T-helper 2 cell treated with Interferon-gamma antibody and Interleukin-4, amounts not matched to agents 100 ng/mL and 5 ng/mL, for 36 hours (primary cell): ENCODE data around the gene CCDC102B. TPM values are rescaled to one million over a fixed set of nuclear protein-coding genes. Genes with fewer than 3 reads are reported as not detected.
"Not testable (repeated sequence)": the region's sequence is repeated elsewhere in the genome, so short reads cannot be mapped to it uniquely, and the experiment has no call there.

Experiments used
- intact Hi-C: fragments of 100-400 bp; cut with micrococcal nuclease; formaldehyde crosslinking; loops from one replicate; pipeline ENCODE4 v1.15.1; 2023
- total RNA-seq: library from RNA; stranded (reverse); gene quantifications from 2 replicates; pipeline ENCODE4 v1.2.3, GENCODE V29; 2022

Gene CCDC102B
- total RNA-seq, 1 donor from 2014 or later: 2.4 TPM

GRCh38 chr18:68893354-68893753, 95.5 kb downstream of the CCDC102B start:
- intact Hi-C loops: no loop called here

- intact Hi-C loops: no loop called here
Measured at GRCh38 chr18:68897286-68897685, 99.4 kb downstream of the CCDC102B start.

DNA sequence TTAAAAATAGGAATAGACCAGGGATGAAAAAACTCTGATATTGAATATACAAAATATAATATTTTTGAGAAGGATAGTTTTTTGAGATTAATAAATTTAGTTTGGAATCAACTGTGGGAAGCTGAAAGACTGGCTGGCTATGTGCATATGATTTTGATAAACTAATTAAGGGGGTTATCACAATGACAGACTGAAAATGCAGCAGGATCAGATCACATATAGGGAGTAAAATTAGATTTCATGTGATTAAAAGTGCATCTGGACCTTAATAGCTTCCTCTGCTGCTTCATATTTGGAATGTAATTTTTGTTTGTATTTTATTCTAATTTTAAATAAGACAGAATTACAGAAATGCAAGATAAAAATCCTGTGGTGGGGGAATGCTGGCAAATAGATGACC, 111.7 kb downstream of the CCDC102B start:
- intact Hi-C loops: no loop called here

DNA sequence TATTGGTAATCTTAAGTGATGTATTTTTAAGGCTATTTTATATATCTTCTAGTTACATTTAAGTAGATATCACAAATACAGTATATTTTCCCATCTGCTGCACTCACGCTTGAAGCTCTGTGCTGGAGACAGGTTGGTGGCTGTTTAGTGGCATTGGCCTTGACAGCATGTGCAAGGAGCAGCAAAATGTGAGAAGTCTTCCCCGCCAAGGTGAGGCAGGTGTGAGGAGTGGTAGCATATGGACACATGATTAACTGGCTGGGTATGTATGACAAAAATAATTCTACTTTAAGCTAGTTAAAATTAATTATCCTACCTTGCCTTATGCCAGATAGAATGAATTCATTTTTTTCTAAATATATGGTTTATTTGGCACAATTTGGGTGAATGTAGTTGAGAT, 117.2 kb downstream of the CCDC102B start:
- intact Hi-C loops: no loop called here

DNA sequence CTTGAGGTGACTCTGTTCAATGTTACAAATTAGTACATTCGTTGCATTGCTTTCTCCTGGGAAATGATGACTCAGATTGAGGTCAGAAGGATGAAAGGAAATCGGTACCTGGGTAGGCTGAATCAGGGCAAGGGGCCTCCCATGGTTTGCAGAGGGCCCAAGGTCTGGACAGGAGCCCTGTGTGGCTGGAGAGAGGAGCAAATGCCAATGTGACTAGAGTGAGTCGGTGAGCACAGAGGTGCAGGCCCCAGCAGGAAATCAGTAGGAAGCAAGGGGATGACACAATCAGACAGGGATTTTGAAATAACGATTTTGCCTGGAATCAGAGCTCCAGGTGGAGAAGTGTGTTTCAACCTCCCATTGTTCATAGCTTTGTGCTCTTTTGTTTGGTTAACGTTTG, 118.9 kb downstream of the CCDC102B start:
- intact Hi-C loops: no loop called here

DNA sequence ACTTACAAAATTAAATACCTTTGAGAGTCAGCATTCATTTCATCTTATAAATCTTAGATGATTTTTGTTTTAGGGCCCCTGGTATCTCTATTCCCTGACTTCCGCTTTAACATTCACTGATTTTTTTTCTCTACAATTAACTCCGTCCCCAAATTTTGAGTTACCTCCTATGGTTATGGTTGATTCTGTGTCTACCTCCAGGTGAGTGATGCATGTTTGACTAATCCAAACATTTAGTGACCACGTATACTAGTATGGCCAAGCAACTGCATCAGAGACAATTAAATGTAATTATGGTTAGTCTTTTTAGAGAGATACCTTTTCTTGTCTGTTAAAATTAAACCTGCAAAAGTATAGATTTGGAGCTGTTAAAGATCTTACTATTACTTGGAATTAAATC, 120.3 kb downstream of the CCDC102B start:
- intact Hi-C loops: no loop called here

- intact Hi-C loops: no loop called here
Measured at GRCh38 chr18:68919900-68920299, 122.0 kb downstream of the CCDC102B start.

DNA sequence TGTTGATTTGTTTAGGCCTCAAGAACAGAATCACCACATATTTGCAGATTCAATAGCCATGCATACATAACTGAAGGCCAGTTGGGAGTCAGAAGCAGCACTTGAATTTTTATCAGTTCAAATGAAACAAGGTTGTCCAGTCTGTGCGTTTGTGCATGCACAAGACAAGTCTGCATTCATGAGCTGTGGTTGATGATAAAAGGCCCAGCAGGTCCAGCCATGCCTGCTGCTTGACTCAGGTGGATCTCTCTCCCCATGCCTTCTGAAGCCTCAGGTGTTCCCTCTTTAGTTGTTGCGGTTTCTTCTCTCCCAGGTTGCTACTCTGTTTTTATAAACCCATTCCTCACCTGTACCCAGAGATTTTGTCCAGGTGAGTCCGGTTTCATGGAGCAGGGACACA, 124.5 kb downstream of the CCDC102B start:
- intact Hi-C loops: no loop called here

- intact Hi-C loops: no loop called here
Measured at GRCh38 chr18:68925268-68925667, 127.4 kb downstream of the CCDC102B start.

DNA sequence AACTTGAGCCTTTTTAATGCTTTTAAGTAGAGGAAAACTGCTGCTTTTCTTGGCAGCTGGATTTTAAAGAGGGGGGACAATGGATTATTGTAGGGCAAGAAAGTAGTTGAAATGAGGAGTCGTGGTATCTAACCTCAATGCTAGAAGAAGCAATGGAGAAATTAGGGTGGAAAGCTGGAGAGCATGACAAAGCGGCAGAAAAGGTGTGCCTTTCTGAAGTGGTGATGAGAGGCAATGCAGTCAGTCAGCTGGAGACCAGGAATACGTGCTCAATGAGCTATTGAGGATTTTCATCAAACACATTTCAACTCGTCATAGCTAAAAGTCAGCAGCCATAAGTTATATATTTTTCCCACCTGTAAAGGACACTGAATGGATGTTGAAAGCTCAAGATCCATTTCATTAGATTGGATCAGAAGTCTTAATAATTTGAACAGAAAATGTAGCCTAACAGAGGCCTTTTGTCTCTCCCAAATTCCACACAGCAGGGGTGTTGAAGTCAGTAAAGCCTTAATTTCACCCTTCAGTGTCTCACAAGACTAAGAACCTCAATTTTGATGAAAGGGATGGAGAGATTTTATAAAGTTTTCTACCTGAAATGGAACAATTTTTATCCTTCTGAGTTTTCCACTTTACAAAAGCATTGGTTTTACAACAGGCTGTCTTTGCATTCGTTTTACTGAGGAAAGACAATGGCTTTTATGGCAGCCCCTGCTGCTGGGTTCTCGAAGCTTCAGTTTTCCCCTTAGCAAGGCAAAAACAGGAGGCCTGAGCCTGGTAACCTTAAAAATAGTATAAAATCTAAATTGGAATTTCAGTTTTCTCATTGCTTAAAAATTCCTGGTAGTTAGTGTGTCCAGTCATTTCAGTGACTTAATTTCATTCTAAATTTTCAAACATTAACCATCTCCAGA, 131.1 kb downstream of the CCDC102B start:
- intact Hi-C loops: no loop called here

- intact Hi-C loops: no loop called here
Measured at GRCh38 chr18:68935686-68936085, 137.8 kb downstream of the CCDC102B start.

DNA sequence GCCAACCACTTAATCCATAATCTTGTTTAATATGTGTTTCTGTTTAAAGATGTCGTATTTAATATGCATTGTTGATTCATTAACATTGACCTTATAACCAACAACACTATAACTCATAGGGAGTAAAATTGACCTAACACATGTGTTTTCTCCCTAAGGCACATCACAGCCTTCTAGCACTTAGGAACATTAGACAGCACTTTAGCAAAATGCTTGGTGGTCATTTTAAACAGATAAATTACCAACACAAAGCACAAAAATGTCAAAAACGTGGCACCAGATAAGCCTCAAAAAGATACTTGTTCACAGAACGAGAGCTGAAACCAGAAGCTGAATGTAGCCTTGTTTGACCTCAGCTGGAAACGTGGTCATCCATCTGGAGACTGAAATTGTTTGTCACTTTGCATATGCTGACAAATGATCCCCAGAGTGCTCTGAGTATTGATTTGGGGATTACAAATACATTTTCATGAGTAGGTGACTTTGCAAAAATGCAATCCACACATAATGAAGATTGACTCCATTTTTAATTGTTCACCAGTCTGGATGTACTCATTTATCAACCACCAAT, 139.2 kb downstream of the CCDC102B start:
- intact Hi-C loops: no loop called here

- intact Hi-C loops: no loop called here
Measured at GRCh38 chr18:68940039-68940438, 142.2 kb downstream of the CCDC102B start.

- intact Hi-C loops: no loop called here
Measured at GRCh38 chr18:68940754-68941153, 142.9 kb downstream of the CCDC102B start.

DNA sequence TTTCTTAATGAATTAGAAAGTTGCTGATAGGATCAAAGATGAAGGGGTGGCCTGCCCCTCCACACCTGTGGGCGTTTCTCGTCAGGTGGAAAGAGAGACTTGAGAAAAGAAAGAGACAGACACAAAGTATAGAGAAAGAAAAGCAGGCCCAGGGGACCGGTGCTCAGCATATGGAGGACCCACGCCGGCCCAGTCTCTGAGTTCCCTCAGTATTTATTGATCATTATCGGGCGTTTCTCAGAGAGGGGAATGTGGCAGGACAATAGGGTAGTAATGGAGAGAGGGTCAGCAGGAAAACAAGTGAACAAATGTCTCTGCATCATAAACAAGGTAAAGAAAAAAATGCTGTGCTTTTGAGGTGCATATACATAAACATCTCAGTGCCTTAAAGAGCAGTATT, 144.3 kb downstream of the CCDC102B start:
- intact Hi-C loops: no loop called here

DNA sequence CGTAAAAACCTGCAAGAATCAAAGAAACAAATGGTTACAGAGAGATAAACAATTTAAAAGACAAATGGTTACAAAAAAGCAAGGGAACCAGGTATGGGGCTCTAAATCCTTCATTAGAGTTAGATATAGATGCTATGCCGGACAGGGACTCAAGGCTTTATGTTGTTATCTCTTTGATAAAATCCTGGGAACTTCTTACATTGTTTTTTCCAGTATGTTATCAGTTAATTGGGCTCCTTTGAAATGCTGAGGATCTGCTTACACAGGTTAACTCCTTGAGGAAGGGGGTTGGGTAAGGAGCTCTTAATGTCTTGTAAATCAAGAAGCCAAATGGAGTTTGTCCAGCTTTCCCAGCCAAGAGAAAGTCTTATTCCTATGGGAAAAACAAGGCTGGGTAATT, 146.0 kb downstream of the CCDC102B start:
- intact Hi-C loops: not testable (repeated sequence)

DNA sequence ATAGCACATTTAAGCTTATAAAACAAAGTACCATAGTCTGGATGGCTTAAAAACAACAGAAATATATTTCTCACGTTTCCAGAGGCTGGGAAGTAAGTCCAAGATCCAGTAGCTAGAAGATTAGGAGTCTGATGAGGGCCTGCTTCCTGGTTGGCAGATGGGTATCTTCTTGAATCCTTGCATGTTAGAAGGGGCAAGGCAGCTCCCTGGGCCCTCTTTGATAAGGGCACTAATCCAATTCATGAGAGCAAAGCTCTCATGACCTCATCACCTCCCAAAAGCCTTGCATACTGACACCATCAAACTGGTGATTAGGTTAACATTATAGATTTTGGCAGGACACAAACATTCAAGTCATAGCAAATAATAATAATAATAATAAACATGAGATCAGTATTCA, 146.4 kb downstream of the CCDC102B start:
- intact Hi-C loops: no loop called here

DNA sequence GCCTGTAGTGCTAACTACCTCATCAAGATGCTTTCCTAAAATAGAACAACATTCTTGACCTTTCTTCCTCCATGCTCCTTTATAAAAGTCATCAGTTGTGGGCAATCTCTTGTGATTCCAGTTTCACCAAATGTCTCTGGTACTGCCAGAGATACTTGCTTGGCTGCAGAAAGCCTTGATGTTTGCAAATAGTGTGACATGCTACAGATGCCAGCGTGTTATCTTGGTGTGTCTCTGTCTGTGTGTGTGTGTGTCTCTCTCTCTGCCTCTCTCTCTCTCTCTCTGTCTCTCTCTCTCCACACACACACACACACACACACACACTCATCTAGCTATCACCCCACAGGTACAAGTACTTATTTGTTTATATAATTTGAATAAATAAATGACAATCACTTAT, 146.9 kb downstream of the CCDC102B start:
- intact Hi-C loops: no loop called here

GRCh38 chr18:68948622-68949021, 150.7 kb downstream of the CCDC102B start:
- intact Hi-C loops: no loop called here

GRCh38 chr18:68954738-68955137, 156.9 kb downstream of the CCDC102B start:
- intact Hi-C loops: no loop called here

GRCh38 chr18:68956650-68957049, 158.8 kb downstream of the CCDC102B start:
- intact Hi-C loops: no loop called here

GRCh38 chr18:68960355-68960754, 162.5 kb downstream of the CCDC102B start:
- intact Hi-C loops: no loop called here

DNA sequence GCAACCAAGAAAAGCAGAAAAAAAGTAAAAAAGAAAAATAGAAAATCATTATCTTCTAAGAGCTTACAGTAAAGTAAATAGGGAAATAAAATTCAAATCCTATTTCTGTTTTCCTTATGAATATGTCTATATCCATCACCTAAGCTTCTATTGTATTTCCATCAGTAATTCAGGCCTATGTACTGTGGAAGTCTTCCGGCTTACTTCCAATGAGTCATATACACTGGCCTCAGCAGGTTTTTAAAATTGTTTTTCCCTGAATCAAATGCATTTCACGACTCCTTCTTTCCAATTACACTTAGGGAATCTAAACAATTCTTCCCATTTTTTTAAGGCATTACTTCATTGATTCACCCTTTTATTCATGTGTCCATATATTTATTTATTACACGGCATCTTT, 164.7 kb downstream of the CCDC102B start:
- intact Hi-C loops: no loop called here
